ENCODE measurements around the gene VWA3A. TPM values are rescaled to one million over a fixed set of nuclear protein-coding genes. Genes with fewer than 3 reads are reported as not detected.

VWA3A gene
- total RNA-seq, 1 donor from 2014 or later, result 12.3 TPM

GRCh38 chr16:22204091-22204655 lies 111.8 kb downstream of the VWA3A start:
- no peak overlapping the region for H3K4me3 ChIP-seq
- no peaks in the 10 kb centered on the region for H3K27me3 ChIP-seq (ENCODE audit: low read depth)
- intact Hi-C loops (cut with DNase I), result no loop called here
- peaks cover 27% of the 10 kb centered on the region for H3K4me1 ChIP-seq
- TF ChIP-seq, protein P1, sequence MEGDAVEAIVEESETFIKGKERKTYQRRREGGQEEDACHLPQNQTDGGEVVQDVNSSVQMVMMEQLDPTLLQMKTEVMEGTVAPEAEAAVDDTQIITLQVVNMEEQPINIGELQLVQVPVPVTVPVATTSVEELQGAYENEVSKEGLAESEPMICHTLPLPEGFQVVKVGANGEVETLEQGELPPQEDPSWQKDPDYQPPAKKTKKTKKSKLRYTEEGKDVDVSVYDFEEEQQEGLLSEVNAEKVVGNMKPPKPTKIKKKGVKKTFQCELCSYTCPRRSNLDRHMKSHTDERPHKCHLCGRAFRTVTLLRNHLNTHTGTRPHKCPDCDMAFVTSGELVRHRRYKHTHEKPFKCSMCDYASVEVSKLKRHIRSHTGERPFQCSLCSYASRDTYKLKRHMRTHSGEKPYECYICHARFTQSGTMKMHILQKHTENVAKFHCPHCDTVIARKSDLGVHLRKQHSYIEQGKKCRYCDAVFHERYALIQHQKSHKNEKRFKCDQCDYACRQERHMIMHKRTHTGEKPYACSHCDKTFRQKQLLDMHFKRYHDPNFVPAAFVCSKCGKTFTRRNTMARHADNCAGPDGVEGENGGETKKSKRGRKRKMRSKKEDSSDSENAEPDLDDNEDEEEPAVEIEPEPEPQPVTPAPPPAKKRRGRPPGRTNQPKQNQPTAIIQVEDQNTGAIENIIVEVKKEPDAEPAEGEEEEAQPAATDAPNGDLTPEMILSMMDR (IDR thresholded peaks at IDR 0.05), result no peak
- DNase-seq, result no peak
- H3K9me3 ChIP-seq, result no peaks in the 10 kb centered on the region
- ATAC-seq, result no peak
- no peak overlapping the region for H3K27ac ChIP-seq
- no peaks in the 10 kb centered on the region for H3K36me3 ChIP-seq

DNA sequence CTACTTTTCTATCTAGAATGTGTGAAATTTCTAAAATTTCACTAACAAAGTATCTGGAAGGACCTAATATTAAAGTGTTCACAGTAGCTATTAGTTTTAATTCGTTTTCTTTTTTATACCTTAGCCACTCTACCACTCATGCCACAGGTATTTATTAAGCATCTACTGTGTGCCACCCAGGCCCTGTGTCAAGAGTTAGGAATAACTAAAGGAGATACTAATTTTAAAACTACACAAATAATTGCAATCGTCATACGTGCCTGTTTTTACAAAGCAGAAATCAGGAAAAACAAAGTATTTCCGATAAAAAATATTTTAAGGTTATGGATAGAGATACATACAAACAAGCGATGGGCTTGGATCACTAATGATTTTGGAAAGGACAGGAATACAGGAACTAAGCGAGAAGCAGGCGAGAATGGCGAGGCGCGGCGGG lies 113.3 kb downstream of the VWA3A start:
- DNase-seq (no peak), ATAC-seq (no peak)
- Histone ChIP-seq H3K27me3 (ENCODE audit: low read depth) (no peaks in the 10 kb centered on the region), H3K4me3 (peak overlapping the region; percentile 99), H3K36me3 (peaks cover 8% of the 10 kb centered on the region), H3K9me3 (no peaks in the 10 kb centered on the region), H3K4me1 (peaks cover 36% of the 10 kb centered on the region), H3K27ac (peak overlapping the region; percentile 87)
- TF ChIP-seq, protein P1 (IDR thresholded peaks at IDR 0.05), result no peak
- intact Hi-C loops (cut with DNase I), result no loop called here

GRCh38 chr16:22206013-22206841 lies 113.9 kb downstream of the VWA3A start, which contains the start of gene EEF2K:
Gene EEF2K, plus strand, starts transcription at chr16:22206278. Its CDS starts 19,452 bp downstream, at chr16:22225730.
- ATAC-seq, result peak; percentile 96
- intact Hi-C loops (cut with DNase I), result no loop called here
- H3K27ac ChIP-seq, result peak within 1 kb of the TSS; percentile 87

More at GRCh38 chr16:22206013-22206841, 113.9 kb downstream of the VWA3A start, which contains the start of gene EEF2K:
- Histone ChIP-seq H3K4me1 (peaks cover 37% of the 10 kb centered on the region), H3K27me3 (ENCODE audit: low read depth) (no peaks in the 10 kb centered on the region), H3K36me3 (peaks cover 8% of the 10 kb centered on the region), H3K9me3 (no peaks in the 10 kb centered on the region), H3K4me3 (peak within 1 kb of the TSS; percentile 99)
- TF ChIP-seq, protein P1 (IDR thresholded peaks at IDR 0.05), result peak; percentile 93
- peak; percentile 94 for DNase-seq

Other genes with a start within 250 kb of the VWA3A start
- gene NPIPB4, start 234.8 kb upstream of the VWA3A start, total RNA-seq, result 129 TPM
- 170 TPM for gene UQCRC2, start 139.2 kb upstream of the VWA3A start, total RNA-seq
- gene PDZD9, start 91.4 kb upstream of the VWA3A start, total RNA-seq, result not detected
- 15.4 TPM for gene MOSMO, start 84.4 kb upstream of the VWA3A start, total RNA-seq
- 0.24 TPM for gene SDR42E2, start 70.0 kb downstream of the VWA3A start, total RNA-seq
- gene EEF2K, start 113.7 kb downstream of the VWA3A start, total RNA-seq, result 35.2 TPM
- gene POLR3E, start 204.9 kb downstream of the VWA3A start, total RNA-seq, result 36.6 TPM

Measured in lower lobe of right lung (tissue), 2 donors.